GM23338 (cell line): Measurements from ENCODE around the gene ATF6. TPM values are rescaled to one million over a fixed set of nuclear protein-coding genes. Genes with fewer than 3 reads are reported as not detected.

Source experiments
- ATAC-seq: fragments of 200-7000 bp; cut with Tn5 transposase; 3 replicates; pipeline ENCODE4 v1.9.1; 2020
- DNase-seq: peaks from one replicate; pipeline ENCODE4 v3.0.0-alpha.2; 2015; ENCODE audit warnings: low spot score
- H2AFZ ChIP-seq: fragments of 200-600 bp; sonication (generic); 2 replicates; pipeline ENCODE4 v1.8.0; 2016; ENCODE audit warnings: antibody characterized with exemption, mild to moderate bottlenecking, moderate library complexity
- H3F3A ChIP-seq: fragments of 200-600 bp; sonication (generic); replicated peaks from 2 replicates; pipeline ENCODE4 v1.8.0; 2017; ENCODE audit warnings: antibody characterized with exemption, mixed run types, low read depth
- H3K27ac ChIP-seq: fragments of 200-600 bp; sonication (generic); 2 replicates; pipeline ENCODE4 v1.6.1; 2016; ENCODE audit warnings: low read depth
- H3K27me3 ChIP-seq: fragments of 200-600 bp; sonication (generic); 2 replicates; pipeline ENCODE4 v1.8.0; 2016; ENCODE audit warnings: mild to moderate bottlenecking, mixed run types, moderate library complexity; ENCODE audit not compliant: insufficient read depth
- H3K36me3 ChIP-seq: fragments of 200-600 bp; sonication (generic); 2 replicates; pipeline ENCODE4 v1.8.0; 2016; ENCODE audit warnings: mild to moderate bottlenecking; ENCODE audit not compliant: insufficient read depth
- H3K4me1 ChIP-seq: fragments of 200-600 bp; sonication (generic); 2 replicates; pipeline ENCODE4 v1.8.0; 2016; ENCODE audit warnings: mild to moderate bottlenecking, moderate library complexity; ENCODE audit not compliant: insufficient read depth
- H3K4me2 ChIP-seq: fragments of 200-600 bp; sonication (generic); 2 replicates; pipeline ENCODE4 v1.7.1; 2017; ENCODE audit warnings: mixed run types
- H3K4me3 ChIP-seq: fragments of 200-600 bp; sonication (generic); 2 replicates; pipeline ENCODE4 v1.6.1; 2016; ENCODE audit warnings: mixed run types
- H3K79me2 ChIP-seq: fragments of 200-600 bp; sonication (generic); replicated peaks from 2 replicates; pipeline ENCODE4 v1.8.0; 2017; ENCODE audit warnings: mild to moderate bottlenecking; ENCODE audit not compliant: insufficient read depth
- H3K9me2 ChIP-seq: fragments of 200-600 bp; sonication (generic); 2 replicates; pipeline ENCODE4 v1.8.0; 2017; ENCODE audit not compliant: insufficient read depth
- H4K20me1 ChIP-seq: fragments of 200-600 bp; sonication (generic); replicated peaks from 2 replicates; pipeline ENCODE4 v1.8.0; 2017; ENCODE audit warnings: mild to moderate bottlenecking; ENCODE audit not compliant: insufficient read depth
- H3K27ac Mint-ChIP-seq: 2 replicates; pipeline ENCODE4 v1.8.0; 2020; ENCODE audit warnings: inconsistent platforms, mild to moderate bottlenecking, moderate library complexity, mixed read lengths
- H3K27me3 Mint-ChIP-seq: 3 replicates; pipeline ENCODE4 v1.8.0; 2022; ENCODE audit warnings: low read depth, mild to moderate bottlenecking, moderate library complexity, mixed read lengths, inconsistent platforms; ENCODE audit not compliant: insufficient read depth, poor library complexity
- H3K36me3 Mint-ChIP-seq: 3 replicates; pipeline ENCODE4 v1.8.0; 2021; ENCODE audit warnings: low read depth, mild to moderate bottlenecking, inconsistent platforms, moderate library complexity, mixed read lengths
- H3K4me1 Mint-ChIP-seq: 3 replicates; pipeline ENCODE4 v1.8.0; 2020; ENCODE audit warnings: mild to moderate bottlenecking, inconsistent platforms, mixed read lengths
- H3K4me3 Mint-ChIP-seq: 3 replicates; pipeline ENCODE4 v1.8.0; 2021; ENCODE audit warnings: moderate library complexity, mild to moderate bottlenecking, inconsistent platforms, mixed read lengths
- H3K9me3 Mint-ChIP-seq: 3 replicates; pipeline ENCODE4 v1.8.0; 2020; ENCODE audit warnings: moderate library complexity, mild to moderate bottlenecking, inconsistent platforms, mixed read lengths
- CTCF ChIP-seq, 2 experiments: fragments of 200-600 bp in 1 of 2; sonication (generic) in 1 of 2; conservative IDR thresholded peaks; 2 replicates each; pipeline versions ENCODE4 v1.5.1 to v1.6.1; 2016 to 2017; ENCODE audit warnings: antibody characterized with exemption in 2 of 2, low read depth in 2 of 2, mild to moderate bottlenecking in 2 of 2, moderate library complexity in 1 of 2
- ETS1 ChIP-seq: IDR thresholded peaks from 2 replicates; pipeline ENCODE4 v1.6.1; 2016; ENCODE audit warnings: antibody characterized with exemption
- JUNB ChIP-seq: IDR thresholded peaks from one replicate; pipeline ENCODE4 v1.6.1; 2016; ENCODE audit warnings: antibody characterized with exemption; ENCODE audit not compliant: unreplicated experiment
- NANOG ChIP-seq: IDR thresholded peaks from 2 replicates; pipeline ENCODE4 v1.6.1; 2016; ENCODE audit warnings: antibody characterized with exemption, borderline replicate concordance
- STAT1 ChIP-seq: IDR thresholded peaks from one replicate; pipeline ENCODE4 v1.6.1; 2016; ENCODE audit warnings: antibody characterized with exemption; ENCODE audit not compliant: unreplicated experiment
- ZNF114 ChIP-seq: fragments of 250-450 bp; sonication (Bioruptor Pico); IDR thresholded peaks from 2 replicates; pipeline ENCODE4 v1.5.0; 2020; ENCODE audit warnings: mild to moderate bottlenecking, moderate library complexity
- ZNF462 ChIP-seq: fragments of 250-450 bp; sonication (Bioruptor Pico); IDR thresholded peaks from 2 replicates; pipeline ENCODE4 v1.5.0; 2020; ENCODE audit warnings: mild to moderate bottlenecking, moderate library complexity
- polyA plus RNA-seq: library from polyadenylated mRNA; unstranded; fragments of >200 nt; fragmentation: Nextera tagmentation; extraction: Ambion mirVana; gene quantifications from 2 replicates; pipeline ENCODE4 v1.2.1, GENCODE V29; 2016
- total RNA-seq: library from RNA; depleted of rRNA; stranded (reverse); fragments of >200 nt; shearing (Covaris generic); gene quantifications from 2 replicates; pipeline ENCODE4 v1.2.3, GENCODE V29; 2014

Gene ATF6
- total and polyA plus RNA-seq, 2 experiments from 2014 or later = 5.0 to 13.5 TPM

- TF ChIP-seq JUNB = no peak
- TF ChIP-seq CTCF (conservative IDR thresholded peaks at IDR 0.05; ENCODE audit: low read depth in 2 of 2) = no peak
- TF ChIP-seq STAT1 = no peak
Observed at GRCh38 chr1:161988413-161988812, 222.3 kb downstream of the ATF6 start (continued).

- Mint-ChIP-seq H3K27me3 (peaks cover 8% of the 10 kb centered on the region), H3K36me3 (peaks cover 17% of the 10 kb centered on the region), H3K4me1 (no peaks in the 10 kb centered on the region; the same call in 2 of the 3 replicates), H3K27ac (no peak overlapping the region), H3K9me3 (peaks cover 17% of the 10 kb centered on the region), H3K4me3 (no peak overlapping the region)
- DNase-seq = no peak
- no peaks in the 10 kb centered on the region for H3K36me3 ChIP-seq
- H2AFZ ChIP-seq = no peak overlapping the region
- no peak overlapping the region for H3K27ac ChIP-seq
- no peaks in the 10 kb centered on the region for H3K79me2 ChIP-seq
- no peaks in the 10 kb centered on the region for H3F3A ChIP-seq
- no peak overlapping the region for H3K4me2 ChIP-seq
- peaks cover 4% of the 10 kb centered on the region; the same call in 1 of the 2 replicates for H3K9me2 ChIP-seq
- no peak for TF ChIP-seq ZNF114 (CRISPR knock-in tag)
- TF ChIP-seq ETS1 = no peak
- TF ChIP-seq CTCF (conservative IDR thresholded peaks at IDR 0.05; ENCODE audit: low read depth in 2 of 2) = peak in 1 of 2 experiments; percentile 32; a peak in 2 of 4 replicates
- no peak for TF ChIP-seq NANOG
- TF ChIP-seq ZNF462 = no peak
- TF ChIP-seq JUNB = no peak
- H3K4me3 ChIP-seq = no peak overlapping the region
- H3K4me1 ChIP-seq = no peaks in the 10 kb centered on the region
- ATAC-seq = no peak
- H4K20me1 ChIP-seq = no peaks in the 10 kb centered on the region
- H3K27me3 ChIP-seq = no peaks in the 10 kb centered on the region
Observed at GRCh38 chr1:161989108-161989507, 223.0 kb downstream of the ATF6 start.
